ENCODE measurements around the gene FAP. TPM values are rescaled to one million over a fixed set of nuclear protein-coding genes. Genes with fewer than 3 reads are reported as not detected.

Gene FAP
- total and polyA plus RNA-seq, 2 donors (not counting 3 experiments of a cell fraction or from before 2014, with no cell fraction given) = 1.1 TPM; not detected in 1

DNA sequence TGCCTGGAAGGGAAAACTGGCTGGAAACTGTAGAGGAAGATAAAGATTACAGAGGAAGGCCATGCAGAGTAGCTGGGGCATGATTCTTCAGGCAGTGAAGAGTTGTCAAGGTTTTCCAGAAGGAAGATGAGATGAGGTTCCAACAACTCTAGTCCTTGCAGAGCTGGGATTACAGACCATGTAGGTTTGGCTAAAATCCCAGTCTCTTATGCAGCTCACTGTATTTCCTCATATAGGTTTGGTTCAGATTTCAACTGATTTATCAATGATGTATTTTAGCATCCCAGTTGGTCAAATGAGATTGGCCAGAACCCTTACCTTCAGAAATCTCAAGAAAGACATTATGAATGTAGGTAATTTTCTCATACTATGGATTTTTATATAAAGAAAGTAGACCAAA lies 16.4 kb downstream of the FAP start:
- CTCF ChIA-PET = interaction anchor here (1.3 to 16.0 kb wide), 2 partner anchors 67 to 73 kb away, joined by 3 to 1052 read pairs; no protein-coding TSS in a partner anchor
- H3K79me2 ChIP-seq (ENCODE audit: control insufficient read depth, insufficient read depth, low read length) = no peaks in the 10 kb centered on the region
- no peak overlapping the region for H3K4me3 ChIP-seq (replicated peaks in 1 of 3; ENCODE audit: insufficient read depth in 1 of 3, low read depth in 1 of 3, low read length in 3 of 3)
- POLR2A ChIA-PET = no interaction called here
- H3K27ac ChIP-seq (ENCODE audit: insufficient read depth, low read depth, low read length) = no peak overlapping the region
- no peak for FAIRE-seq
- no peaks in the 10 kb centered on the region for H3K27me3 ChIP-seq (ENCODE audit: control insufficient read depth in 2 of 2, insufficient read depth in 2 of 2, low read length in 2 of 2)
- no peaks in the 10 kb centered on the region for H3K9me3 ChIP-seq (replicated peaks; ENCODE audit: control insufficient read depth, insufficient read depth, low read length)
- H4K20me1 ChIP-seq (replicated peaks; ENCODE audit: control insufficient read depth, extremely low read depth, insufficient read depth, low read length) = no peaks in the 10 kb centered on the region
- H3K9ac ChIP-seq (replicated peaks; ENCODE audit: extremely low read depth, insufficient read depth, low read length) = no peak overlapping the region
- BruUV-seq (replicated peaks) = no TSS peak
- H3K4me1 ChIP-seq (ENCODE audit: control insufficient read depth, extremely low read depth, insufficient read depth, low read length) = no peaks in the 10 kb centered on the region
- intact Hi-C loops (cut with micrococcal nuclease) (no loop called here), dilution Hi-C loops (cut with MboI; ENCODE audit: extremely low pct_ligation_motif_present, low sequenced_read_pairs) (no loop called here)
- no peak for TF ChIP-seq EZH2 (IDR thresholded peaks at IDR 0.05; ENCODE audit: borderline replicate concordance, low read depth, low read length, severe bottlenecking)
- no peak for TF ChIP-seq JUN (IDR thresholded peaks at IDR 0.05; ENCODE audit: borderline replicate concordance, insufficient read depth, insufficient read length, low read depth)
- TF ChIP-seq, protein P1, sequence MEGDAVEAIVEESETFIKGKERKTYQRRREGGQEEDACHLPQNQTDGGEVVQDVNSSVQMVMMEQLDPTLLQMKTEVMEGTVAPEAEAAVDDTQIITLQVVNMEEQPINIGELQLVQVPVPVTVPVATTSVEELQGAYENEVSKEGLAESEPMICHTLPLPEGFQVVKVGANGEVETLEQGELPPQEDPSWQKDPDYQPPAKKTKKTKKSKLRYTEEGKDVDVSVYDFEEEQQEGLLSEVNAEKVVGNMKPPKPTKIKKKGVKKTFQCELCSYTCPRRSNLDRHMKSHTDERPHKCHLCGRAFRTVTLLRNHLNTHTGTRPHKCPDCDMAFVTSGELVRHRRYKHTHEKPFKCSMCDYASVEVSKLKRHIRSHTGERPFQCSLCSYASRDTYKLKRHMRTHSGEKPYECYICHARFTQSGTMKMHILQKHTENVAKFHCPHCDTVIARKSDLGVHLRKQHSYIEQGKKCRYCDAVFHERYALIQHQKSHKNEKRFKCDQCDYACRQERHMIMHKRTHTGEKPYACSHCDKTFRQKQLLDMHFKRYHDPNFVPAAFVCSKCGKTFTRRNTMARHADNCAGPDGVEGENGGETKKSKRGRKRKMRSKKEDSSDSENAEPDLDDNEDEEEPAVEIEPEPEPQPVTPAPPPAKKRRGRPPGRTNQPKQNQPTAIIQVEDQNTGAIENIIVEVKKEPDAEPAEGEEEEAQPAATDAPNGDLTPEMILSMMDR (IDR thresholded peaks at IDR 0.05; ENCODE audit: extremely low read depth in 1 of 2, insufficient read depth in 1 of 2, low read depth in 1 of 2, low read length in 2 of 2) = no peak
- no peak for TF ChIP-seq GATA2 (IDR thresholded peaks at IDR 0.05; ENCODE audit: insufficient read depth, insufficient read length, low read depth, low read length)
- no peak for TF ChIP-seq MYC (IDR thresholded peaks at IDR 0.05; ENCODE audit: low read depth, low read length)
- TF ChIP-seq FOS (IDR thresholded peaks at IDR 0.05; ENCODE audit: borderline replicate concordance, insufficient read depth, low read length) = no peak
- TF ChIP-seq POLR2A (IDR thresholded peaks at IDR 0.05; ENCODE audit: low read depth, low read length) = no peak
- no peaks in the 10 kb centered on the region for H3K36me3 ChIP-seq (ENCODE audit: control insufficient read depth in 2 of 2, extremely low read depth in 1 of 2, insufficient read depth in 2 of 2, low read length in 2 of 2)
- no peak for DNase-seq (ENCODE audit: low read depth, low spot score)
- no peak overlapping the region for H3K4me2 ChIP-seq (ENCODE audit: insufficient read depth, low read length)
- H2AFZ ChIP-seq (ENCODE audit: low read depth, low read length) = no peak overlapping the region
- H3K9me1 ChIP-seq (replicated peaks; ENCODE audit: control insufficient read depth, extremely low read depth, insufficient read depth, low read length) = no peaks in the 10 kb centered on the region
